Measurements from ENCODE around the gene ASTN1.

ASTN1 gene

DNA sequence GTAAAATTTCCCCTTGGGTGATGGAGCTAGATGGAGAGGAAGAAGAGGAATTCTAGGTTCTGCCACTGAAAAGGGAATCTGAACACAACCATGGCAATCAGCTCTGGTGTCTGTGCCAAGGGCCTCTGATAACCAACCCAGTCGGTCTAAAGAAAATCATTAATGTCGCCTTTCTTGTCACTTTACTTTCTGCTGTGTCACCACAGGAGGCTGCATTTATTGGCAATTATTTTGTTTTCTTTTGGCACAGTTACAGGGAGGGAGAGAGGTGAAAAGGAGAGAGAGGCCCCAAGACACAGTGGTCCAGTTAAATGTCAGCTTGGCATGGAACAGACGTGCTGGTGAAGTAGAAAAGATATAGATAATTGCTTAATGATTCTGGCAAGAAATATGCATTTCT lies 287.0 kb downstream of the ASTN1 start:
- no peak for DNase-seq (ENCODE audit: low read depth)

DNA sequence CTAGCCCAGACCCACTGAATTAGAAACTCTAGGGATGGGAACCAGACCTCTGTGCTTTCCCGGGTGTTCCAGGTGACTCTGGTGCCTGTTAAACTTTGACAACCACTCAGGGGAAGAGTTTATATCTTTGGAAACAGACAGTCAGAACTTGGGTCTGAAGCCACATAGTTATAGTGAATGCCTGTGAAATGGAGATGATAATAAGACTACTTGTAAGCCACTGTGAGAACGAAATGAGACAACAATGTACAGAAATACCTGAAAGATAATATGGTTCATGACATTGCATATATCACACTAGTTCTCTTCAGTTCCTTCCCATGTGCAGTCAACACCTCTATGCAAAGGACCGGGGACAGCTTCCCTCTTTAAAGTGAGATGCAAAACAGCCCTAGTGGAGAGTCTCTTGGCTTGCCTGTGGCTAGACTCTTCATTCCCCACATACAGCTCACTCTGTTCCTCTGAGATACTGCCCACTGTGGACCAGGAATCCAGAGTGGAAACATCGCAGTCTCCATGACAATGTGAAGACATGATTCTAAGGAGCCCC lies 287.5 kb downstream of the ASTN1 start:
- DNase-seq (ENCODE audit: low read depth) = no peak

- no peak for DNase-seq (ENCODE audit: low read depth)
These were observed 294.9 kb downstream of the ASTN1 start for GRCh38 chr1:176869577-176869976.

- DNase-seq (ENCODE audit: low read depth) = peak; percentile 64
These were observed 298.3 kb downstream of the ASTN1 start for GRCh38 chr1:176866011-176866714.

GRCh38 chr1:176864211-176864610 lies 300.3 kb downstream of the ASTN1 start:
- no peak for DNase-seq (ENCODE audit: low read depth)

DNA sequence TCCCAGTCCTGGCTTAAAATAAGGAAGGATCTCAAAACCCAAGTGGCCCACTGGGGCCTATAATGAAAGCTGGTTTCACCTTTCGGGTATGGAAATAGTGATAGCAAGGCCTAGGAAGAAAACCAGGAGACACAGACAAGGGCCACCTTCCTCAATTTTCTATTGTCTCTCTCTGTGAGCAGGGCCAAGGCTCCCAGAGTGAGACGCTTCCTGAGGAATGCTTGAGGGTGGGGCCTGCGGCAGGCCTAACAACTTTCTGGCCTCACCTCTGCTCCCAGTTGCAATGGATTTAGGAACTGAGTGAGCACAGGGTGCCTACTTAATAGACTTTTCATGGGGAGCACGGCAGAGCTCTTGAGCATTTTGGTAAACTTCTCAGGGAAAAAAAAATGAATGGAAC lies 300.9 kb downstream of the ASTN1 start:
- DNase-seq (ENCODE audit: low read depth) = no peak

- DNase-seq (ENCODE audit: low read depth) = no peak
These were observed 306.0 kb downstream of the ASTN1 start for GRCh38 chr1:176858433-176858916.

DNA sequence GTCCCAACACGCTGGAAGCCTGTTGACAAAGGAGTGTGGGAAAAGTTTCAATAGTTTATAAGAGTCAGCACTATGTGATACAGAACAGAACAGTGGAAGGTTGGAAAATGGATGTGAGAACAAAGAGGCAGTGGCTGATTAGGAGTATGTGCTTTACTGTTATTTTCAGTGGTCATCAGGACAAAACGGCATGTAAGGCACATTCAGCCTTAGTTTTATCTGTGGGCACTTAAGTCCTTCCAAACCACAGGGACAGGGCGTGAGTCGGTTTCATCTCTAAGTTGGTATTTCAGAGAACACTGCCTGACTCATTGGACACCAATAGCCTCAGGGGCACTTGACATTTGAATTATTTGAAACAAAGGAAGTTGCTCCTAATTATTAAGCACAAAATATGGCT lies 306.9 kb downstream of the ASTN1 start:
- no peak for DNase-seq (ENCODE audit: low read depth)

- no peak for DNase-seq (ENCODE audit: low read depth)
These were observed 309.5 kb downstream of the ASTN1 start for GRCh38 chr1:176854758-176855745.

- no peak for DNase-seq (ENCODE audit: low read depth)
These were observed 310.4 kb downstream of the ASTN1 start for GRCh38 chr1:176854121-176854520.

GRCh38 chr1:176853503-176853902 lies 311.0 kb downstream of the ASTN1 start:
- no peak for DNase-seq (ENCODE audit: low read depth)

GRCh38 chr1:176852124-176852523 lies 312.4 kb downstream of the ASTN1 start:
- DNase-seq (ENCODE audit: low read depth) = no peak

- DNase-seq (ENCODE audit: low read depth) = no peak
These were observed 313.6 kb downstream of the ASTN1 start for GRCh38 chr1:176850871-176851270.

GRCh38 chr1:176849281-176849680 lies 315.2 kb downstream of the ASTN1 start:
- DNase-seq (ENCODE audit: low read depth) = no peak

DNA sequence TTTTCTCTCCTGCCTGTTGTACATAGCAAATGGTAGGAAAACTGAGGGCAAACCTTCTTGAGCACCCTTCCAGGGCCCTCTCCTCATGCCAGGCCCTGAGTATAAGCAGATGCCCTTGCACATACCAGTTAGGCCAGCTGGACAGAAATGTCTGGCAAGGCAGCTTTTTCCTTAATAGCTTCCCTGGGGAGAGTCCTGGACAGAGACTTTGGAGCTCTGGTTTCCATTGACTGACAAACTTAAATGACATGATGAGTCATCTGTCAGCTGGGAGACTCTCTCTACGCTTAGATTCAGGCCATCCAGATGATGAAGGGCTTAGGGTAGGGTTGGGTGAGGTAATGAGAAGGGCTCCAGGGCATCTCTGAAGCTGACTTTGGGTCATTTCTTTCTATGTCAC lies 317.5 kb downstream of the ASTN1 start:
- DNase-seq (ENCODE audit: low read depth) = no peak

DNA sequence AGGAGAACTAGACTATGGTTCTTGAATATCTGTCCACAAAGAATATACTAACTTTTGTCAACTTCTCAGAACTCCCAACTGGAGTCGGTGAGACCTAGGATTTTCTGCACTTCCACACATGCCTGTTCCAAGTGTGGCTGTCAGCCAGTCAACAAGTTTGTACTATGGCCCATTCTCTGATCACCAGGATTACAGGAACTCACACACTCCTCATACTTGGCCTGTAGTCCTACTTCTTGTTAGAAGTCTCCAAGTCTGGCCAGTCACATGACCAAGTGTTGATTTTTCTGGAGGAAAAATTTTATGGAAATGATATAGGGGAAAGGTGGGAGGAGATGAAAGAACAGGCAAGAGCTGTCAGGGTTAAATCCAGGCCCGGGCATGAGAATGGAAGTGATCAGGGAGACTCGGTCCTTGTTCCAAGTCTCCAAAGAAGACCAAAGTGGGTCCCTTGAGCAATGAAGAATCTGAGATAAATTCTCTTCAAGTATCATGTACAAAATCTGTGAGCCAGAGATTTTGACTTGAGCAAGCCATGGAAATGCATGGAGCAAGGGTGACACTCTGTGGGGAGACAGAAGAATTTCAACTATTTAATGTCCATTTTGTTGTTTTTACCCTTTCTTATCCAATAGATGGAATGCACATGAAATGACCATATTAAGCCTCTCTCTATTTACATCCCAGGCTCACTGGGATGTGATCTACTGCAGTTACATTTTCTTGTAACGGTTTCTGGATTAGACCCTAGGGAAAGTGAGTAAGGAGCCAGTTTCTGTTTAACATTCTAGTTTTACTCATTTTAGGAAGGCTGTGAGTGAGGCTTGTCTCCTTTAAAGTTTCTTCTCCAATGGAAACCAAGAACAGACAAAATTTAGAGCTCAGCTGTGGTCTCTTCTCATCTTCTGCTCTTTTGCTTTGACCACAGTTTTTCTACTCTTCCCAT lies 320.9 kb downstream of the ASTN1 start:
- DNase-seq (ENCODE audit: low read depth) = peak; percentile 18

- no peak for DNase-seq (ENCODE audit: low read depth)
These were observed 323.3 kb downstream of the ASTN1 start for GRCh38 chr1:176841238-176841637.

DNA sequence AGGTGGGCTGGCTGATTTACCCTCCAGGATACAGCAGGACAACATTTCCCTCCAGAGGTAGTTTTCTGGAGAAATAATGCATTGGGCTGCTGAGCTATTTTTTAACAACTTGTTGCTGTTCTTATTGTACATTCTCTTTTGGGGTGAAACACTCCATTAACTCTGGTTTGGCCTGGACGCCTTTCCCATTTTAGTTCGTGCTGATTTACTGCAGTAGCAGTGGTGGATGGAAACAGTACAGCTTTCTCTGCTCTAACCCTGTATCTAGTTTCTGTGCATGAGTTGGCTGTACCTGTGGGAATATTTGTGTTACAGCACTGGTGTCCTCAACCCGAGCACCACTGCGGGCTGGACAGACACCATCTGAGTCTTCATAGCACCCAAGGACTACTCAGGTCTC lies 325.3 kb downstream of the ASTN1 start:
- no peak for DNase-seq (ENCODE audit: low read depth)

DNA sequence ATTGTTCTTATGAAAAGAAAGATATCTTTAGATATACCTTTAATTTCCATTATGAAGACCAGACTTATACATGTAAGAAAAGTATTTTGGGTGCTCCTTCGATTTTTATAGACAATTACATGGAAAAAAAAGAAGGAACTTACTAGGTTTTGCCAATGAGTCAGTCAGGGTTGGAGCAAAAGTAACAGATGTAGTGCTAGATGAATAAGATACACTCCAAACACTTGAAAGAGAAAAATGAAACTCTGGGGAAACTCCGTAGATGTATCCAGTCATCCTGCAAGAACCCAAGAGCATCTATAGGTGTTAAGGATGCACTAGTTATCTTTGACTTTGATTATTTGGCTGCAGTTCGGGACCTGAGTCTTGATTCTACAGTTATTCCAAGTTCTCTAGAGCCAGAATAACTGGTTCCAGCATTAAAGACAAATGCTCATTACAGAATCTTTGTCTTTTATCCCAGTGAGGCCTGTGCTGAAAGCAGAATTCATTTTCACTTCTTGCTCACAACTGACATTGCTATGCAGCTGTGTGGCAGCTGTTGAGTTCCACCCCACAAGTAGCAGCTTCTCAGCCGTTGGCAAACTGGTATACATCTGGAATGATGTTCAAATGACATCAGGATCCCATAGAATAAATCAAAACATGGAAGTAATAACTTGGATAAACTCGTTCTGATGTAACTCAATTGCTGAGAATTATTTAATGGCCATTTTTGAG lies 326.1 kb downstream of the ASTN1 start:
- DNase-seq (ENCODE audit: low read depth) = no peak

DNA sequence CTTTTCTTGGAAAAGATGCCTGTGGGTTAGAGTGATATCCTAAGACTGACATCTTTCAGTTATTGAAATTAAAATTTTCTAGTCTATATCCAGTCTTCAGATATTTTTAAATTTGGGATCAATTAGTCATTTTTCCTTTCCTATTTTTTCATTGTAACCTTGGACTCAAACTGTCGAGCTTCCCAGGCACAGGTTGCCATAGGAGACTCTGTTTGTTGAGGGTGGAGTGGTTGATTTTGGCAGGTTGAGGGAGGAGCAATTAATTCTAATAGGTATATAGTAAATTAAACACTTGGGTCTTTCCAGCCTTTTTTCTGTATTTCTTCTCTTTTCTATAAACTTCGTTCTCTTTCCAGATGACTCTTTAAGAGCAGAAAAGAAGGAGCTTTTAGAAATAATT lies 326.8 kb downstream of the ASTN1 start:
- no peak for DNase-seq (ENCODE audit: low read depth)

DNA sequence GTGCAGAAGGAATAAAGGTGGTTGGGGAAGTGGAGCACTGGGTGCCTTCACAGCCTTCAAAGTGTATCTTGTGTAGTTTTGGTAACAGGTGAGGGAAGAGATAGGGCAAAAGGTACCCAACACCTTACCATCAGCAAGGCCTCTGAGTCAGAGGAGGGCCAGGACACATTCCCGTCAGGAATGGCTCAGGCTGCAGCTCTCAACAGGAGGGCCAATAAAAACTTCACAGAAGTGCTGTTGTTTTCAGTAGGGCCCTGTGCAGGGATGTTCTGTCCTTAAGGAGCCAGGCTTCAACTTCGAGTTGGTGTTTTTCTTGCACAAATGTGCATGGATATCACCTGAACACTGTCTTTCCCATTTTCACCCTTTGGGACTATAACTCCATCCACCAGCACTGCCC lies 333.4 kb downstream of the ASTN1 start:
- no peak for DNase-seq (ENCODE audit: low read depth)
